GM19043 (cell line): ENCODE measurements around the gene GAS2L2.

Source experiments
- ATAC-seq: cut with Tn5 transposase; IDR thresholded peaks from one replicate; pipeline ENCODE4 v1.9.1; 2021; ENCODE audit warnings: low read depth; ENCODE audit not compliant: unreplicated experiment

Gene GAS2L2

DNA sequence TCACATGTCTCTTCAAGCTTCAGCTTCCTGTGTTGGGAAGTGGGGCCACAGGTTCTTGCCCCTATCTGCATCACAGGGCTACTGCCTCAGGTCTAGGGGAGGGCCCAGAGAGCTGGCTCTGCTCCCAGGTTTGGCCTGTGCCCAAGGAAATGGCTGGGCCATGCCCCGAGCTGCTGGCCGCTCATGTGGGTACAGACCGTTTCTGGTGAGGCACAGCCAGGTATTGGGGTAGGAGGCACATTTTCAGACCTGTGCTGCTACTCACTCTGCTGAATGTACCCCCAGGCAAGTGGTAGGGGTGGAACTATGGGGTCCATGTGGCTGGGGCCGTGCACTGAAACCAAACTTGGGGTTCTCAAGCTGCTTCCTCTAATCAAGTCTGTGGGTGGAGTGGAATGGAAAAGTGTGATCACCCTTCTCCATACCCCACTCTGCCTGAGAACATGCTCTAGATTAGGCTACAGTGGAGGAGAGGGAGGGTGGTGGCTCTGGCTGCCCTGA lies 4.6 kb downstream of the GAS2L2 start:
- ATAC-seq, result no peak

DNA sequence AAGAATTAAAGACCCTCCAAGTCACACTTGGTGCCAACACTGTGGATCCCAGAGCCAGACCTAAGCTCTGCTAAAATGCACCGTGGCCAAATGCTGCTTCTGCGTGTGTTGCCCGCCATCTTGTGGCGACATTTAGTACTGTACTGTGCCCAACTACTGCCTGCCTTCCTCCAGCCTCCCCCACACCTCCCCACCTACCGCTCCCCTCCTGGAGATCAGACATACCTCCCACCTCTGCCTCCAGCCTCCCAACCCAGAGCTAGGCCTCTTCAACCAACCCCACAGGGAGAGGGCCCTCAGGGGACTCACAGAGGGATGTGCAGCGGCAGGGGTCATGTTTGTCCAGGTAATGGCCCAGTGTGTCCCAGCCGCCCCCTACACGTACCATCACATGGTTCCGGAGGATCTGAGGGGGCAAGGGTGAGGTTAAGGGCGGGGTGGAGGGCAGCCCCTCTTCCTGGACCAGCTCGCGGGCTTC lies 5.5 kb downstream of the GAS2L2 start:
- no peak for ATAC-seq

DNA sequence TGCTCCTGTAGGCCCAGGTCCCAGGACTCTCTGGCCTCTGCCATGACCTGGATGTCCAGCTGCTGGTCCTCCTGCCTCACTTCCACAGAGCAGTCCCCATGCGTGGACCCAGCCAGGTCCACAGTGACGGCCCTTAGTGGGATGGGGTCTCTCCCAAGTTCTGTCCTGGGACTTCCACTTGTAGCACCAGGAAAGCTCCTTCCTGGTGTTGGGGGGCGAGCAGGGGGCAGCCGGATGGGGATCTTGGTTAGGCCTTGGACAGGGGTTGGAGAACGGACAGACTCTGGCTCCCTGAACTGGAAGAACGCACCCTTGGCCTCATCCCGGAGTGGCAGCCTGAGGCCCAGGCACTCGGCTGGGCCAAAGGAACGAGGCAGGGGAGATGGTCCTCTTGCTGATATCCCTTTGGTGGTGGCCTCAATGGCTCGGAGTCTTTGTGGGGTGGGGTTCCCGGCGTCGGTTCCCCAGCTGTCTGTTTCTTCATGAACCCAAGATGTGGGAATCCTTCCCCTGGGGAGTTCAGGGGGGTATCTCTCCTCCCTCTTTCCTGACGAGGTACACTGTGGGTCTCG lies 7.2 kb downstream of the GAS2L2 start:
- no peak for ATAC-seq

DNA sequence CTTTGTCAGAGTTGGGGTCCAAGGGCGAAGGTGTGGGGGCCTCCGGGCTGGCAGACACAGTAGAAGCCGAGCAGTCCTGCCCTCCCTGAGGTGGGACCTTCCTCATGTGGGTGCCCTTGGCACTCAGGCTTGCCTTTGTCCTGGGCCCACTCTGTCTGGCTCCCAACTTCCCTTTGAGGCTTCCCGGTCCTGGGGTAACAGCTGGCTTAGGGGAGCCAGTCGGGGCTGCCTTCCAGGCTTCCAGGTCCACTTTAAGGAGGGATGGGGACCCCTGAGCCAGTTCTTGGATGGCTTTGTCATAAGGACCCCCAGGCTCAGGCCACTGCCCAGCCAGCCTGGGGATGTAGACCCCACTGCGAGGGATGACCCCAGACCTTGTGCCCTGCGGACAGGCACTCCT lies 7.8 kb downstream of the GAS2L2 start:
- ATAC-seq, result no peak

DNA sequence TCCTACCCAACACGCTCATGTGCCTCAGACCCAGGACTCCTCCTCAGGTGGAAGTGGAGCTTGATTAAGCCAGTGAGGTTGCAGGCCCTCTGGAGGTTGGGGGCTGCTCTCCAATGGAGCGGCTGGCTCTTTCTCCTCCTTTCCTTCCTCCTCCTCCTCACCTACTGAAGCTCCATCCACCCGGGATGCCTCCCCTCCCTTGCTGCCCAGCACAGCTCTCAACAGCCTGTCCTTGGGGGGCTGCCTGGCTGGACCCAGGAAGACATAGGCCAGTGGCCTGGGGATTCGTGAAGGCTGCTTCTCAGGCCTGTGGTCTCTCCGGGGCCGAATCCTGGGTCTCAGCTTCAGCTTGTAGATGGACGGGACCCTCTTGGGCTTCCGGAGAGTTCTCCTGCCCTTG lies 8.2 kb downstream of the GAS2L2 start:
- no peak for ATAC-seq

DNA sequence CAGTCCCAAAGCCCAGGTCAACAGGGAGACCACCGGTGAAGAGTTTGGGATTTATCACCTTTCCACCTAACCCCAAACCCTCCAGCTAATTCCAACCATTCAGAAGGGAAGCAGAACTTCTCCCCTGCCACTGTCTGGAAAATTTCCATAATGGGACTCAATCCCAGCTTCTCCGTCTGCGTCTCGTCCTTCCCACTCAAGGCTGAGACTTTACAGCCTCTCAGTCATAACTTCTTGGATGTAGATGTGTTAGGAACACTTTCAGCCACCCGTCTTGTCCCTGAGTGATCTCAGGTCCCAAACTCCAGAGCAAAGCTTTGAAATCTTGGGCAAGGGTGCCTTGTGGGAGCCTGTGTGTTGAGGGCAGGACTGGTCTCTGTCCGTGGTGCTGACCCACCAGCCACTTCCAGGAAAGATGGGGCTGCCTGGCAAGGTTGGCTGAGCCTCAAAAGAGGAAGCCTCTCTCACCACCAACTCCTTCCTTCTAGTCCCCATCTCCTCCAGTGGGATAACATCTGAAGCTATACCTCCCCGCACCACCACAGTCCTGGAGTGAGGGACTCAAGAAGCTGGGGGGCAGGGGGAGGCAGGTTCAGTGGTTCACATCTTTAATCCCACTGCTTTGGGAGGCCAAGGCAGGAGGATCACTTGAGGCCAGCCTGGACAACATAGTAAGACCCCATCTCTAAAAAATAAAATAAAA lies 9.3 kb downstream of the GAS2L2 start:
- ATAC-seq, result no peak

DNA sequence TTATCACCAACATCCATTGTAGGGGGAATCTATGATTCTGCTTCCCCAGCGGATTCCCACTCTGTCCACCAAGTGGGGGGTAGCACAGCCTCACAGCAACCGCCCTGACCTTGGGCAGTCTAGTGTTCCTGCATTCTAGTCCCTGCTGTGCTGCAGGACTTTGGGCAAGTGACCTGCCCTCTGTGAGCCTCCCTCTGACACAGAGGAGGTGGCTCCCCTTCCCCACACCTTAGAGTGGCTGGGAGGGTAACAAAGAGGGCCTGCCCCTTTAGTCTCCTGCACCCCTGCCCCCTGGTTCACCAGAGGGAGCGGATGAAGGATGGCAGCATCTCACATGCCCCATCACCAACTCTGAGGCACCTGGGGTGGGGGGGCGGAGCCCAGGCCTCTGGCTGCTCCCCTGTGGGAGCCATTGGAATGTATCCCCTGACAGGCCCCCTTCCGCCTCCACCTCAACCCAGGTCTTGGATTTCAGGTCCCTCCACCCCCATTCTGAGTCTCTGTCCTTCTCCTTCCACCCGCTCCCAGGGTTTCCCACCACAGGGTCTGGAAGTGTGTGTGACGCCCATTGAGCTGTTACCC lies 10.1 kb downstream of the GAS2L2 start:
- ATAC-seq, result no peak

DNA sequence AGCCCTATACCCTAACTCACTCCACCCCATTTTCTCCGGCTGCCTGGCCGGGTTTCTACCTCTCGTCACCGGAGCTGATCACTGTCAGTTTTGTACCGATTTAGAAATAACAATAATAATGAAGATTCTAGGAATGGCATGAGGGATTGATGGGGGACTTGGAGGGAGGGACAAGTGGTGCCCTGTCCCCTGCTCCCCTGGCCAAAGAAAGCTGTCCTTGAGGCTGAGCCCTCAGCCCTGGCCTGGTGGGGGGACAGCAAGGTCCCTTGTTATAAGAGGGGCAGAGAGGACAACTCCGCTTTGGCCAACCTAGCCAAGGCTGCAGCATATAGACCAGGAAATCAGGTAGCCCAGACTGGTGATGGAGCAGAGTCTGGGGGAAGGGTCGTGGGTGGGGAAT lies 10.5 kb downstream of the GAS2L2 start:
- no peak for ATAC-seq

DNA sequence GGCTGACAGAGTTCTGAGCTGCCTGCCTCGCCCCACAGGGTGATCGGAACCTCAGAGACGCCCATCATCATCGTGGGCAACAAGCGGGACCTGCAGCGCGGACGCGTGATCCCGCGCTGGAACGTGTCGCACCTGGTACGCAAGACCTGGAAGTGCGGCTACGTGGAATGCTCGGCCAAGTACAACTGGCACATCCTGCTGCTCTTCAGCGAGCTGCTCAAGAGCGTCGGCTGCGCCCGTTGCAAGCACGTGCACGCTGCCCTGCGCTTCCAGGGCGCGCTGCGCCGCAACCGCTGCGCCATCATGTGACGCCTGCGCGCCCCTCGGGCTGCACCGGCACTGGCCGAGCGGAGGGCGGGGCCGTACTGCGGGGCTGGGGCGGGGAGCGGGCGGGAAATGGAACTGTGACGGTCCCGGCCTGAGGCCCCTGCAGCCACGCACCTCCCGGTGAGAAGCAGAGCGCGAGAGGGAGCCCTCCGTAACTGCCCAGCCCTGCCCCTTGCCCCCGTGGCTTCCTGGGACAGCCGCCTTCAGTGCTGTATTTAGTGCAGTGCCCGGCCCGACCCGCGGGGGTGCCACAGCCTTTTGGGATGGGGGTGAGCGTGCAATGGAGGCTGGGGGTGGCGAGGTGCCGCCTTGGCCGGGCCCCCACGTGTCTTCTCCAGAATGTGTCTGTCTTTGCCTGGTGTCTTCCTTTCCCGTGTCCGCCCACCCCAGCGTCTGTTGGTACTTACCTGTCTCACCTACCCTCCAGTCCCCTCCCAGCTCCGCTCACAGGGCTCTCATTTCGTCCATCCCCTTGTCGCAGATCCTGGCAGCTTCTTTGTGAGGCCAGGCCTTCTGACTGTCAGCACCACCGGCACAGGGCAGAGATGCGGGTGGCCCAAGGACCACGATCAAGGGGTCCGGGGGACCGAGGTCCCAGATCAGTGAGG lies 11.8 kb downstream of the GAS2L2 start:
- no peak for ATAC-seq

DNA sequence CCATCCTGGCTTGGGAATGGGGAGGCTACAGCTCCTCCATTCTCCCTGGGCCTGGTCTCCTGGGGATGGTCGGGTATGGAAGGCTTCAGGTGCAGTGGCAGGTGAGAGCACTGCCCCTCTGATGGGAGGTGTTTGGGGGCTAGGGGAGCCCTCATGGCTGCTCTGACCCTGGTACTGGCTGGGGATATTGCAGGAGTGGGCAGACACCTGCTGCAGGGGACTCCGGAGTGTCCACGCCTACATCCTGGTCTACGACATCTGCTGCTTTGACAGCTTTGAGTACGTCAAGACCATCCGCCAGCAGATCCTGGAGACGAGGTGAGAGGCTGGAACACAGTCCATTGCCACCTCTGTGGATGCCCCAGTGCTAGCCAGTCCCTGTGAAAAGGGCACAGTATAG lies 12.8 kb downstream of the GAS2L2 start:
- ATAC-seq, result no peak

DNA sequence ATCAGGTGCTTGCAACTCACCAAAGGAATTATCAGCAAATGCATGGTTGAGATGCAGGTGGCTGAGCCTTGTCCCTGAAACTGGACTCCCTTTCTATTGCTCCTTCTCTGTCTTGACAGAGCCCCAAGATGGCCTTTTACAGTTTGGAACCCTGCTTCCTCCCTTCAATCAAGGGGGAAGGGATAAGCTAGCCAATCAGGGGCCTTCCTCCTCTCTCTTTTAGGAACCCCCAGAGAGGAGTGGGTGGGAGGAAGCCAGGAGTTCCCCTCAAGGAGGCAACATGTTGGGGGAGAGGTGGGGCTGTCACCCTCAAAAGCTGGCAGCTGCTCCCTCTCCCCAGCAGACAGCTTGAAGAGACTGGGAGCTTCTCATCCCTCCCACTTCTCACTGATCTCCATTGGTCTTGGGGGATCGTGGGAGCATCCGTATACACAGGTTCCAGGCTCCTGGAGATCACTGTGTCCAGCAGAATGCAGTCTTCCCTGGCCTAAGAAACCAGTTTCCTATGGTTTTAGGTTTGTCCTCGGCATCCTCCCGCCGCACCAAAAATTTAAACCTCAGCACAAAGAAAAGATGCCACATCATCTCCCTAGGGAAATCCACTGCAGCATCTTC lies 14.4 kb downstream of the GAS2L2 start:
- no peak for ATAC-seq

DNA sequence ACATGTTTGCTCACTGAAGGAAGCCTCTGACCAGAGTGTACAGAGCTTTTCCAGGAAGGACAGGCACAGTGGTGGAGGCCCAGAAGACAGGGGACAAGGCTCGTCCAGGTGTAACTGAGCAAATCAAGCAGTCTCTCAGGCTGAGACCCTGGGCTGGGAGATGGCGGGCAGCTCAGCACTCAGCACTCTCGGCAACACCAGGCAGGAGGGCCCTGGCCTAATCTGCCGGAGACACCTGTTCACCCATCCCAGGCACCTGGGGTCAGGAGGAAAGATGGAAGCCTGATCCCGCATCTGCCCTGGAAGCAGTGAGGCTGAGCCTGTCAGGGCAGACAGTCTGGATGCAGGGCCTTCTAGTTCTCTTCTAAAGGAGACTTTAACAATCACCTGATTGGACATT lies 16.8 kb downstream of the GAS2L2 start:
- no peak for ATAC-seq

DNA sequence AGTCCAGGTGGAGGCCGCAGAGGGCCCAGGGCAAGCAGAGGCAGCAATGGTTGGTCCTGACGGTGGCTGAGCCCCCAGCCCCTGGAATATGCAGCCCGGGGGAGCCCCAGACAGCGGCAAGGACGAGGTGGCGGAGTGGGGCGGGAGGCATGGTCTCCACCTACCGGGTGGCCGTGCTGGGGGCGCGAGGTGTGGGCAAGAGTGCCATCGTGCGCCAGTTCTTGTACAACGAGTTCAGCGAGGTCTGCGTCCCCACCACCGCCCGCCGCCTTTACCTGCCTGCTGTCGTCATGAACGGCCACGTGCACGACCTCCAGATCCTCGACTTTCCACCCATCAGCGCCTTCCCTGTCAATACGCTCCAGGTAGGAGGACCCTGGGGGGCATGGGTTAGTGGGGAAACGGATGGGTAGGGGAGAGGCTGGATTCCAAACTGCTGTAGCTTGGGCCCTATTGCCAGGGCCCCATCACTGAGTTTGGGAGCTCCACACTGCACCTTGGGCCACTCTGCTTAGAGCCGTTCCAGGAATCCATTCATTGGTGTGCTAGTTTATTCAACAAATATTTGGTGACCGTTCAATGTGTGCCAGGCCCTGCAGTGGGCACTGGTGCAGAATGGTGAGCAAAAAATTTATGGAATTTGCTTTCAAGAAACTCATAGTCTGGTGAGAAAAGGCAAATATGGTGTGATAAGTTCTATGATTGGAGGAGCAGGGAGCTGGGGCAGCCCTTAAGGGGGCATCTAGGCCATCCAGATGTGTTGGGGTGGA lies 17.8 kb downstream of the GAS2L2 start:
- no peak for ATAC-seq

DNA sequence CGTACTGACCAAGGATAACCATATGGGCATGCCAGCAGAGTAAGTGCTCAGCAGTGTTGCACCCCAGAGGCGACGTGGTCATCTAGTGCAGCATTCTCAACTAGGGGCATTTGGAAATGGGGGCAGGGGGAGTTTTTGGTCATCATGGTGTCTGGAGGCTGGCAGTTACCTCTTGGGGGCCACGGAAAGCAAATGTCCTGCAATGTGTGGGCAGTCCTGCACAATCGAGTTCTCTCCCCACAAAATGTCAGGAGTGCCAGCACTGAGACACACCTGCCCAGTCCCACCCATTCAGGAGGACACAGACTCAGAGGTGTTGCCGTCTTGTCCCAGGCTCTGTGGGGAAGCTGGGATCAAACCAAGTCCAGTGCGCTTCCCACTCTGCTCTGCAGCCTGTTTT lies 18.6 kb downstream of the GAS2L2 start:
- ATAC-seq, result no peak

DNA sequence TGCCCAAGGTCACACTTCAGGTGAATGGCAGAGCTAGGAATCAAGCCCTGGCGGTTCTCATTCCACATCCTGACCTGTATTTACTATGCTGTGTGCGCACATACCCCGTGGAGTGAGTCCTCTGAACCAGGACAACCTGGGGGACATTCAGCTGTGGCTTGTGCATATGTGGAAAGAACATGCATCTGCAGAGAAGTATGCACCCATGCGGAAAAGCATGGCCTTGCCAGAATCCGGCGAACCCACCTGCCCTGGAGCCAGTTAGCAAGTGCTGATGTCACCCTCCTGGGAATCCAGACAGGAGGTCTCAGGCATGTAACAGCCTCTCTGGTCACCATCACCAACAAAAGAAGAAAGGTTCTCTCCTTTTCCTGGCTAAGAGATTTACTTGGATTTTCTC lies 19.7 kb downstream of the GAS2L2 start:
- no peak for ATAC-seq

DNA sequence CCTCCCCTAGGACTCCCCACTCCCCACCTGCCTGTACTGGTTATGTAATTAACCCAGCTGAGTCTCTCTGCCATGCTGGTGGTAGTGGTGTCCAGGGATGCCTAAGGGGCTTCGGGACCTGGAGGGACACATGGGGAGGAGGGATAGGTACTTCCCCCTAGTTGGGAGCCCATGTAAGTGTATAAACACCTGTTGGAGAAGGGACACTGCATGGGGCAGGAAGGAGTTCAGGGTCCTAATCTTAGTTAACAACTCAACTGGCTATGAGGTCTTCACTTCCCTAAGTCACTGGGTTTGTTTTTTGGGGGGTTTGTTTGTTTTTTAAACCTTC lies 20.3 kb downstream of the GAS2L2 start:
- no peak for ATAC-seq

DNA sequence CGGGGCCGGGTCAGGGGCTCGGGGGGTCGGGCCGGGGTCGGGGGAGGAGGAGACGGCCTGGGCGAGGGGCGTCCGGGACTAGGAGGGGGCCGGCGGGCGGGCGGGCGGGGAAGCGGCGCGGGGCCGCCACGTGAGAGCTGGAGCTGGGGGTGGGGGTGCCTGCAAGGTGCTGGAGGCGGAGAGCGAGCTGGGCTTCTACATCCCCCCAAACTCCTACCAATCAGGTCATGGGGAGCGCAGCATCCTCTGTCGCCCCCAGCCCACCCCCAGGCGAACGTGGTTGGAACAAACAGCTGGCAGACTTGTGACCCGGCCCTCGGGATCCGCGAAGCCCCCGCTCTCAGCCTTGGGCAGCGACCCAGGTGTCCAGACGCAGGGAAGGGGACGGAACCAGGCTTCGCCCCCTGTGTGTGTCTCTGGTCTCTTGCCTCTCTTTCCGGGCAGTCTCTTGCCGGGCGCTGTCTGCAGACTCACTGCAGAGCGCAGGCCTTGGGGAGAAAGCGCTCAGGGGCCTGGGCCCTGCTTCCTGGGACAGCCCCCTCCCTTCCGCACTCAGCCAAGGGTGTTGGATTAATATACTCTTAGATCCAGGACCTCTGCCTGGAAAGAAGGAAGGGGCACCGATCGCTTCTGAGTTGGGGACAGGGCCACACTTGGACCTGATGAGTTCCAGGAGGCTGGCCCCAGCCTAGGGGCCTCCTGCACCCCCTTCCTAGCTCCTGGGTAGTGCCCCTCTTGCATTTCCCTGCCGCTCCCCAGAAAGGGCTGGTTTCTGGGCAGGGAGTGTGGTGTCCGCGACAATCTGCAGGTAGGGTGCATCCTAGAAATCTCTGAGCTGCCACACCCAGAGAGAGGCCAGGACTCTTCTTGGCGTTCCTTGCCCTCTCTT lies 20.9 kb downstream of the GAS2L2 start:
- ATAC-seq, result no peak

DNA sequence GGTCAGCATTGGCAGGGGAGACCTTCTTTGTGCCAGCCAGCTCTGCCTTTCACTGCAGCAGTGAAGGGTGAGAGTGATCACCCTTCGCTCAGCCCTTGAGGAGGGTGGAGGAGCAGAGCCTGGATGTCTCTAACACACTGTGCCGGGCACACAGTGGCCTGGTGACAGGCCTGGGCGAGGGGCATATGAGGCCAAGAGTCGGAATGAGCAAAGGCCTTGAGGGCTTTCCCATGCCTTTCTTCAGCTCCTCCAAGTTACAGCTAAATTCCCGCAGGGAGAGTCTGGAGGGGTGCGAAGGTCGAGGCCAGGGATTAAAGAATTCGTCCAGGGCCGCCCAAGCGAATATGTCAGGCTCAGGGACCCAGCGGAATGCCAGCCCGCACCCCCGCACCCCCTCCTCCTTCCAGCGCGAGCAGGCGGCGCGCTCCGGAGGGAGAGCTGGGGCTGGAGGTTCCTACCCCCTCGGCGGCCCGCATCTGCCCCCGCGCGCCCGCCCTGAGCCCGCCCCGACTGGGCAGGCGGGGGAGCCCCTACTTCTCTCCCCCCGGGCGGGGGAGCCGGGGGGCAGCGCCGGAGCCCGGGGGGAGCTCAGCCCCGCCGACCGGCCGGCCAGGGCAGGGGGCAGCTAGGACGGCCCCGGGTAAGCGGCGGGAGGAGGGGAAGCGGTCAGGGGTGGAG lies 21.7 kb downstream of the GAS2L2 start, which contains the start of gene RASL10B:
Gene RASL10B (plus strand): TSS at position 401 of the 678 bp plus-strand sequence. CDS start 3,546 bp downstream, outside the sequence.
- ATAC-seq, result no peak
